Naive thymus-derived CD4-positive, alpha-beta T cell (primary cell): ENCODE measurements around the gene FRRS1. TPM values are rescaled to one million over a fixed set of nuclear protein-coding genes. Genes with fewer than 3 reads are reported as not detected.

ENCODE experiments used
- ATAC-seq: fragments of 150-1000 bp; cut with Tn5 transposase; 2 replicates; pipeline ENCODE4 v1.10.0; 2021; ENCODE audit warnings: mild to moderate bottlenecking, moderate library complexity
- CTCF ChIA-PET: fragments of 350-600 bp; sonication (Branson Sonifier 250); formaldehyde crosslinking; loops from one replicate; lab custom pipeline; 2021; ENCODE audit warnings: antibody characterized with exemption; lab: Charles Lee
- POLR2A ChIA-PET: fragments of 350-600 bp; sonication (Branson Sonifier 250); formaldehyde crosslinking; loops from one replicate; lab custom pipeline; 2021; ENCODE audit warnings: antibody characterized with exemption, inconsistent platforms; lab: Charles Lee
- DNase-seq, 9 donors: peaks; one replicate each; pipeline versions ENCODE4 v3.0.0 to v3.0.0-alpha.2; 2020 to 2022; ENCODE audit warnings: mixed read lengths in 1 of 9
- H3K27ac ChIP-seq: one replicate; pipeline ENCODE4 v1.7.0; 2013; ENCODE audit warnings: mild to moderate bottlenecking, low read depth, low read length, moderate library complexity
- H3K27me3 ChIP-seq, 2 donors: one replicate each; pipeline ENCODE4 v1.7.0; 2013; ENCODE audit warnings: low read length in 2 of 2, mild to moderate bottlenecking in 2 of 2, moderate library complexity in 2 of 2; ENCODE audit not compliant: control insufficient read depth in 2 of 2, insufficient read depth in 2 of 2
- H3K36me3 ChIP-seq, 3 experiments: 1 replicate in 2 of 3; 2 replicates in 1 of 3; pipeline ENCODE4 v1.7.0; 2013; ENCODE audit warnings: low read length in 3 of 3, mild to moderate bottlenecking in 3 of 3, moderate library complexity in 1 of 3; ENCODE audit not compliant: insufficient read depth in 3 of 3, control insufficient read depth in 2 of 3
- H3K4me1 ChIP-seq, 2 donors: one replicate each; pipeline ENCODE4 v1.7.0; 2013; ENCODE audit warnings: low read length in 2 of 2, mild to moderate bottlenecking in 2 of 2, moderate library complexity in 1 of 2; ENCODE audit not compliant: control insufficient read depth in 2 of 2, insufficient read depth in 2 of 2
- H3K4me3 ChIP-seq: 2 replicates; pipeline ENCODE4 v1.7.0; 2013; ENCODE audit warnings: mild to moderate bottlenecking, low read length
- H3K9me3 ChIP-seq, 3 experiments: 1 replicate in 2 of 3; 2 replicates in 1 of 3; pipeline ENCODE4 v1.7.0; 2013; ENCODE audit warnings: low read length in 3 of 3; ENCODE audit not compliant: control insufficient read depth in 2 of 3
- H3K27ac Mint-ChIP-seq, 9 donors: one replicate each; pipeline ENCODE4 v1.8.0; 2020 to 2022; ENCODE audit warnings: mixed read lengths in 9 of 9, mild to moderate bottlenecking in 8 of 9, moderate library complexity in 5 of 9, inconsistent platforms in 2 of 9
- H3K27me3 Mint-ChIP-seq, 5 donors: one replicate each; pipeline ENCODE4 v1.8.0; 2021 to 2022; ENCODE audit warnings: mixed read lengths in 5 of 5, mild to moderate bottlenecking in 1 of 5
- H3K36me3 Mint-ChIP-seq, 5 donors: one replicate each; pipeline ENCODE4 v1.8.0; 2020 to 2022; ENCODE audit warnings: mixed read lengths in 5 of 5, mild to moderate bottlenecking in 3 of 5, inconsistent platforms in 1 of 5
- H3K4me1 Mint-ChIP-seq, 7 donors: one replicate each; pipeline ENCODE4 v1.8.0; 2020 to 2022; ENCODE audit warnings: mixed read lengths in 7 of 7, mild to moderate bottlenecking in 3 of 7, inconsistent platforms in 1 of 7
- H3K4me3 Mint-ChIP-seq, 10 donors: one replicate each; pipeline ENCODE4 v1.8.0; 2020 to 2022; ENCODE audit warnings: mild to moderate bottlenecking in 10 of 10, mixed read lengths in 10 of 10, moderate library complexity in 6 of 10, inconsistent platforms in 2 of 10
- H3K9me3 Mint-ChIP-seq, 11 donors: one replicate each; pipeline ENCODE4 v1.8.0; 2020 to 2022; ENCODE audit warnings: mixed read lengths in 11 of 11, mild to moderate bottlenecking in 4 of 11, inconsistent platforms in 1 of 11, moderate library complexity in 1 of 11
- intact Hi-C, 2 donors: fragments of 100-400 bp; cut with micrococcal nuclease; formaldehyde crosslinking; loops; one replicate each; pipeline ENCODE4 v1.15.1; 2023
- polyA plus RNA-seq, 2 donors: library from polyadenylated mRNA; unstranded; fragments of 300-500 nt; fragmentation: Illumina TruSeq; gene quantifications; one replicate each; pipeline ENCODE4 v1.2.3, GENCODE V29; 2021
- total RNA-seq, 6 experiments: library from RNA in 5 of 6; stranded (reverse) in 5 of 6; gene quantifications; 1 replicate in 5 of 6; 2 replicates in 1 of 6; pipeline ENCODE4 v1.2.3 and lab custom pipeline; 2021 to 2026

The FRRS1 gene
- total and polyA plus RNA-seq, 7 experiments from 2014 or later: 0.10 to 1.4 (median 0.55) TPM; not detected in 1

DNA sequence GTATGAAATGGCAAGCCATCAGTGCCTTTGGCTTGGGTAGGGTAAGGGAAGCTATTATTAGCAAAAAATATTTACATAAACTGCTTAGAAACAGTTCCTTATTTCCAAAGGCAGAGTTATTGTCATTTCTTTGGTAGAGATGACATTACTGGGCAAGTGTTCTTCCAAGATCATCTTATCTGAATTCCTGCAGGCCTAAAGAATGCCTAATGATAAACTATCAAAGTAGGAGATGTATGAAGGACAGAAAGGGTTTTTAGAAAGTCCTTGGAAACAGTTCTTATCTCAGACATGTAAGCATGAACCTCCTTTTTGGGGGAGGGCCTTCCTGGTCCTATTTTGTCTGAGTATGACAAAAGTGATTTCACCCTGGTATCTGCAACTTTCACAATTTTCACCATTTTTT, 5.1 kb upstream of the FRRS1 start:
- H3K4me3 ChIP-seq: no peak overlapping the region
- POLR2A ChIA-PET: interaction anchor here (0.7 kb wide), 2 partner anchors 265 to 440 kb away, joined by 3 read pairs; no protein-coding TSS in a partner anchor
- H3K27me3 ChIP-seq: no peaks in the 10 kb centered on the region
- no peaks in the 10 kb centered on the region for H3K9me3 ChIP-seq
- no peak for ATAC-seq
- no peak for DNase-seq
- Mint-ChIP-seq H3K36me3 (no peaks in the 10 kb centered on the region), H3K27me3 (peaks cover 5 to 59% (median 5%) of the 10 kb centered on the region in 5 donors), H3K27ac (no peak overlapping the region), H3K4me1 (peaks cover 0 to 3% (median 1%) of the 10 kb centered on the region in 7 donors), H3K4me3 (no peak overlapping the region), H3K9me3 (no peaks in the 10 kb centered on the region)
- CTCF ChIA-PET: no interaction called here
- intact Hi-C loops: no loop called here
- no peak overlapping the region for H3K27ac ChIP-seq
- H3K36me3 ChIP-seq: no peaks in the 10 kb centered on the region
- H3K4me1 ChIP-seq: peaks cover 0 to 3% of the 10 kb centered on the region in 2 donors

DNA sequence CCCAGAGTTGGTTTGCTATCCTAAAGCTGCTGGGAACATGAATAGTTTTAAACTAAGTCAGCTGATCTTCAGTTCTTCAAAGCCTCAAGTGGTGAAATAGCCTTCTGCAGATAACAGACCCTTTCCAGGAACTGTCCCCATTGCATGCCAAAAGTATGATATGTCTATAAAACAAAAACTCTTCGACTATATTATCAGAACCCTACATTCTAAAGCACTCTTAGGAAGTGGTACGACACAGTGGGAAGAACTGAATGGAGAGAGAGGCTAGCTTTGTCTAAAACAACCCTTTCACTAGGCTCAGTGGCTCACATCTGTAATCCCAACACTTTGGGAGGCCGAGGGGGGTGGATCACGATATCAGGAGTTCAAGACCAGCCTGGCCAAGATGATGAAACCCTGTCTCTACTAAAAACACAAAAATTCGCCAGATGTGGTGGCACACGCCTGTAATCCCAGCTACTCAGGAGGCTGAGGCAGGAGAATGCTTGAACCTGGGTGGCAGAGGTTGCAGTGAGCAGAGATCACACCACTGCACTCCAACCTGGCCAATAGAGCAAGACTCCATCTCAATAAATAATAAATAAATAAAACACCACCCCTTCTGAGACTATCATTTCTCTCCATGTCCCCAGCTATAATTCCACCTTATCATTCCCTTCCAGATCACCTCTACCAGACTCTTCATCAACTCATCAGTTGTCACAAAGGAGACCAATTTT, 2.2 kb upstream of the FRRS1 start:
- Histone ChIP-seq H3K27me3 (no peaks in the 10 kb centered on the region), H3K4me3 (no peak overlapping the region), H3K4me1 (peaks cover 0 to 4% of the 10 kb centered on the region in 2 donors), H3K27ac (no peak overlapping the region), H3K9me3 (no peaks in the 10 kb centered on the region), H3K36me3 (no peaks in the 10 kb centered on the region)
- Mint-ChIP-seq H3K27ac (no peak overlapping the region), H3K4me3 (no peak overlapping the region), H3K27me3 (peaks cover 5 to 57% (median 5%) of the 10 kb centered on the region in 5 donors), H3K4me1 (peaks cover 0 to 11% (median 8%) of the 10 kb centered on the region in 7 donors), H3K9me3 (no peaks in the 10 kb centered on the region), H3K36me3 (no peaks in the 10 kb centered on the region)
- ChIA-PET POLR2A (no interaction called here), CTCF (no interaction called here)
- intact Hi-C loops: loop anchor here in 1 of 2 donors (5.0 kb wide), 1 partner anchor 84 kb away; the partner anchor contains the start of gene AGL
- no peak for ATAC-seq
- DNase-seq: no peak

- Mint-ChIP-seq H3K4me3 (no peak overlapping the region), H3K27me3 (peaks cover 5 to 53% (median 5%) of the 10 kb centered on the region in 5 donors), H3K27ac (no peak overlapping the region), H3K36me3 (no peaks in the 10 kb centered on the region), H3K4me1 (peaks cover 0 to 11% (median 8%) of the 10 kb centered on the region in 7 donors), H3K9me3 (no peaks in the 10 kb centered on the region)
- H3K4me3 ChIP-seq: no peak overlapping the region
- DNase-seq (no peak), ATAC-seq (no peak)
- intact Hi-C loops: loop anchor here in 1 of 2 donors (5.0 kb wide), 1 partner anchor 84 kb away; the partner anchor contains the start of gene AGL
- ChIA-PET CTCF (no interaction called here), POLR2A (no interaction called here)
- H3K9me3 ChIP-seq: no peaks in the 10 kb centered on the region
- no peaks in the 10 kb centered on the region for H3K27me3 ChIP-seq
- H3K36me3 ChIP-seq: no peaks in the 10 kb centered on the region
- no peak overlapping the region for H3K27ac ChIP-seq
- H3K4me1 ChIP-seq: peaks cover 0 to 4% of the 10 kb centered on the region in 2 donors
Measured at GRCh38 chr1:99768104-99768503, 1.7 kb upstream of the FRRS1 start.

DNA sequence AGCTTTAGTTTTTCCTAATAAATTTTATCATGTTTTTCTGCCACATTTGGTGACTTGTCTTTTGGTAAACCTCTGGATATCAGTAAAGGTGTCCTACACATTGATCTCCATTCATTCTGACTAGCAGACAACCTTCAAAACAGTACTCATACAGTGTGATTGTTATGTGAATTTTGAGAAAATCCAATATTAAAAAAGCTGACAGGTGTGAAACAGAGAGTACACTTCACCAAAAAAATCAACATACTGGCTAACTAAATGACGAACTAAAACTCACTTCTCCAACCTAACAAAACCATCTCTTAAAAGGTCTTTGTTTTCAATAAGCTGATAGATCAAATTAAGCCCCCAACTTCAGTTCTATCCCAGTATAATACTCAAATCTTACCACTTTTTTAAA, 1.5 kb downstream of the FRRS1 start:
- Mint-ChIP-seq H3K27ac (no peak overlapping the region), H3K4me3 (peak overlapping the region in 6 of 10 donors; percentile 4 to 34 (median 17)), H3K4me1 (peaks cover 0 to 11% (median 8%) of the 10 kb centered on the region in 7 donors), H3K9me3 (no peaks in the 10 kb centered on the region), H3K27me3 (peaks cover 0 to 51% (median 5%) of the 10 kb centered on the region in 5 donors), H3K36me3 (no peaks in the 10 kb centered on the region)
- ChIA-PET POLR2A (no interaction called here), CTCF (no interaction called here)
- H3K27me3 ChIP-seq: no peaks in the 10 kb centered on the region
- H3K9me3 ChIP-seq: no peaks in the 10 kb centered on the region
- DNase-seq (no peak), ATAC-seq (no peak)
- H3K4me1 ChIP-seq: peaks cover 0 to 4% of the 10 kb centered on the region in 2 donors
- no peak overlapping the region for H3K4me3 ChIP-seq
- H3K36me3 ChIP-seq: no peaks in the 10 kb centered on the region
- intact Hi-C loops: loop anchor here in 1 of 2 donors (5.0 kb wide), 1 partner anchor 87 kb away; the partner anchor contains the start of gene AGL
- no peak overlapping the region for H3K27ac ChIP-seq

DNA sequence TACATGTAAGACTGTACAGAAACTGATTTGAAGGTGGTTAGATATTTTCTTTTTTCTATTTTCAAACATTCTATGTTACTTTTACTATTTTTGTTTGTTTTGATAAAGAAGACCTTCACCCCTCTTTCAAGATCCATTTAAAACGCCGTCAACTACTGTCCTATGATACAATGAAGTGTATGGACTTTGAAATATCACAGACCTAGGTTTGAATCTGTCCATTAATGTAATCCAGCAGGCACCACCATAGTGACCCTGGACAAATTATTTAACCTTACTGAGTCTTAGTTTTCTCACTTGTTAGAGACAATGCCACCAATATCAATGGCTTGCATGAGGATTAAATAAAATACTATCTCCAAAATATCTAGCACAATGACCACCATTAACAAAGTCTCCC, 2.0 kb downstream of the FRRS1 start:
- Mint-ChIP-seq H3K36me3 (no peaks in the 10 kb centered on the region), H3K27me3 (peaks cover 0 to 48% (median 5%) of the 10 kb centered on the region in 5 donors), H3K27ac (no peak overlapping the region), H3K4me1 (peaks cover 0 to 11% (median 8%) of the 10 kb centered on the region in 7 donors), H3K9me3 (no peaks in the 10 kb centered on the region), H3K4me3 (no peak overlapping the region)
- POLR2A ChIA-PET: no interaction called here
- intact Hi-C loops: no loop called here
- Histone ChIP-seq H3K4me1 (peaks cover 0 to 4% of the 10 kb centered on the region in 2 donors), H3K9me3 (no peaks in the 10 kb centered on the region), H3K36me3 (no peaks in the 10 kb centered on the region), H3K27me3 (no peaks in the 10 kb centered on the region), H3K4me3 (no peak overlapping the region), H3K27ac (no peak overlapping the region)
- CTCF ChIA-PET: no interaction called here
- DNase-seq (no peak), ATAC-seq (no peak)

GRCh38 chr1:99763956-99764355, 2.5 kb downstream of the FRRS1 start:
- Mint-ChIP-seq H3K27ac (no peak overlapping the region), H3K9me3 (peaks cover 0 to 4% (median 0%) of the 10 kb centered on the region in 11 donors), H3K27me3 (peaks cover 0 to 48% (median 2%) of the 10 kb centered on the region in 5 donors), H3K4me3 (no peak overlapping the region), H3K4me1 (peaks cover 0 to 11% (median 8%) of the 10 kb centered on the region in 7 donors), H3K36me3 (no peaks in the 10 kb centered on the region)
- no peak for ATAC-seq
- H3K36me3 ChIP-seq: no peaks in the 10 kb centered on the region
- no peaks in the 10 kb centered on the region for H3K27me3 ChIP-seq
- H3K4me3 ChIP-seq: no peak overlapping the region
- H3K9me3 ChIP-seq: no peaks in the 10 kb centered on the region
- intact Hi-C loops: no loop called here
- no peak for DNase-seq
- ChIA-PET CTCF (no interaction called here), POLR2A (no interaction called here)
- H3K27ac ChIP-seq: no peak overlapping the region
- peaks cover 0 to 4% of the 10 kb centered on the region in 2 donors for H3K4me1 ChIP-seq
